HG02759 (cell line): ENCODE results near the gene SYNPO2.
A peak's percentile ranks its signal among the peaks of the same experiment; 100 is the strongest.
"Not testable (repeated sequence)": the region's sequence is repeated elsewhere in the genome, so short reads cannot be mapped to it uniquely, and the experiment has no call there.

Experiments
- ATAC-seq: cut with Tn5 transposase; IDR thresholded peaks from one replicate; pipeline ENCODE4 v1.9.1; 2021; ENCODE audit warnings: mild to moderate bottlenecking, moderate library complexity; ENCODE audit not compliant: unreplicated experiment

SYNPO2 gene

GRCh38 chr4:118973295-118973694 is 84.6 kb downstream of the SYNPO2 start:
- no peak for ATAC-seq

GRCh38 chr4:118974758-118975157 is 86.1 kb downstream of the SYNPO2 start:
- ATAC-seq, result no peak

GRCh38 chr4:118975449-118976192 is 87.0 kb downstream of the SYNPO2 start:
- ATAC-seq, result no peak

GRCh38 chr4:118976193-118976560 is 87.5 kb downstream of the SYNPO2 start:
- ATAC-seq, result not testable (repeated sequence)

GRCh38 chr4:118977100-118977499 is 88.4 kb downstream of the SYNPO2 start:
- ATAC-seq, result not testable (repeated sequence)

GRCh38 chr4:118979712-118980111 is 91.1 kb downstream of the SYNPO2 start:
- ATAC-seq, result no peak

- no peak for ATAC-seq
Measured at GRCh38 chr4:118981171-118981838, 92.7 kb downstream of the SYNPO2 start.

GRCh38 chr4:118981839-118982381 is 93.3 kb downstream of the SYNPO2 start:
- peak; percentile 91 for ATAC-seq

- ATAC-seq, result no peak
Measured at GRCh38 chr4:118983293-118983692, 94.6 kb downstream of the SYNPO2 start.

GRCh38 chr4:118983831-118984230 is 95.2 kb downstream of the SYNPO2 start:
- ATAC-seq, result no peak

GRCh38 chr4:118985170-118986000 is 96.7 kb downstream of the SYNPO2 start:
- no peak for ATAC-seq

- ATAC-seq, result no peak
Measured at GRCh38 chr4:118987959-118988634, 99.4 kb downstream of the SYNPO2 start.

- ATAC-seq, result no peak
Measured at GRCh38 chr4:118988635-118988972, 100.0 kb downstream of the SYNPO2 start.

GRCh38 chr4:118989098-118990080 is 100.7 kb downstream of the SYNPO2 start:
- no peak for ATAC-seq

- ATAC-seq, result no peak
Measured at GRCh38 chr4:118991686-118992085, 103.0 kb downstream of the SYNPO2 start.

- no peak for ATAC-seq
Measured at GRCh38 chr4:118992149-118992548, 103.5 kb downstream of the SYNPO2 start.

- ATAC-seq, result no peak
Measured at GRCh38 chr4:118993333-118993732, 104.7 kb downstream of the SYNPO2 start.

GRCh38 chr4:118994030-118994429 is 105.4 kb downstream of the SYNPO2 start:
- no peak for ATAC-seq

- no peak for ATAC-seq
Measured at GRCh38 chr4:118995693-118996391, 107.2 kb downstream of the SYNPO2 start.
